Activated T-helper 17 cell treated with anti-CD3 and anti-CD28 coated beads, Interleukin-2, amount 50 U/mL, for 72 hours (primary cell): ENCODE measurements around the gene AFAP1. TPM values are rescaled to one million over a fixed set of nuclear protein-coding genes. Genes with fewer than 3 reads are reported as not detected.

Experiments used
- ATAC-seq: fragments of 150-1000 bp; cut with Tn5 transposase; replicated peaks from 2 replicates; pipeline ENCODE4 v1.10.0; 2021; ENCODE audit warnings: mild to moderate bottlenecking, moderate library complexity
- H3K27ac Mint-ChIP-seq: one replicate; pipeline ENCODE4 v1.8.0; 2022; ENCODE audit warnings: mixed read lengths
- H3K27me3 Mint-ChIP-seq: one replicate; pipeline ENCODE4 v1.8.0; 2022; ENCODE audit warnings: mixed read lengths
- H3K36me3 Mint-ChIP-seq: one replicate; pipeline ENCODE4 v1.8.0; 2022; ENCODE audit warnings: low read depth, mild to moderate bottlenecking, mixed read lengths
- H3K4me1 Mint-ChIP-seq: one replicate; pipeline ENCODE4 v1.8.0; 2022; ENCODE audit warnings: mixed read lengths
- H3K4me3 Mint-ChIP-seq: one replicate; pipeline ENCODE4 v1.8.0; 2022; ENCODE audit warnings: mild to moderate bottlenecking, mixed read lengths
- H3K9me3 Mint-ChIP-seq: one replicate; pipeline ENCODE4 v1.8.0; 2022; ENCODE audit warnings: mixed read lengths
- total RNA-seq, 2 donors: library from RNA; stranded (reverse); gene quantifications; one replicate each; pipeline ENCODE4 v1.2.3, GENCODE V29; 2022

Gene AFAP1, protein sequence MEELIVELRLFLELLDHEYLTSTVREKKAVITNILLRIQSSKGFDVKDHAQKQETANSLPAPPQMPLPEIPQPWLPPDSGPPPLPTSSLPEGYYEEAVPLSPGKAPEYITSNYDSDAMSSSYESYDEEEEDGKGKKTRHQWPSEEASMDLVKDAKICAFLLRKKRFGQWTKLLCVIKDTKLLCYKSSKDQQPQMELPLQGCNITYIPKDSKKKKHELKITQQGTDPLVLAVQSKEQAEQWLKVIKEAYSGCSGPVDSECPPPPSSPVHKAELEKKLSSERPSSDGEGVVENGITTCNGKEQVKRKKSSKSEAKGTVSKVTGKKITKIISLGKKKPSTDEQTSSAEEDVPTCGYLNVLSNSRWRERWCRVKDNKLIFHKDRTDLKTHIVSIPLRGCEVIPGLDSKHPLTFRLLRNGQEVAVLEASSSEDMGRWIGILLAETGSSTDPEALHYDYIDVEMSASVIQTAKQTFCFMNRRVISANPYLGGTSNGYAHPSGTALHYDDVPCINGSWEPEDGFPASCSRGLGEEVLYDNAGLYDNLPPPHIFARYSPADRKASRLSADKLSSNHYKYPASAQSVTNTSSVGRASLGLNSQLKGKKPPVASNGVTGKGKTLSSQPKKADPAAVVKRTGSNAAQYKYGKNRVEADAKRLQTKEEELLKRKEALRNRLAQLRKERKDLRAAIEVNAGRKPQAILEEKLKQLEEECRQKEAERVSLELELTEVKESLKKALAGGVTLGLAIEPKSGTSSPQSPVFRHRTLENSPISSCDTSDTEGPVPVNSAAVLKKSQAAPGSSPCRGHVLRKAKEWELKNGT
- 10 to 100 TPM; 20.1 to 29.8 TPM for total RNA-seq

DNA sequence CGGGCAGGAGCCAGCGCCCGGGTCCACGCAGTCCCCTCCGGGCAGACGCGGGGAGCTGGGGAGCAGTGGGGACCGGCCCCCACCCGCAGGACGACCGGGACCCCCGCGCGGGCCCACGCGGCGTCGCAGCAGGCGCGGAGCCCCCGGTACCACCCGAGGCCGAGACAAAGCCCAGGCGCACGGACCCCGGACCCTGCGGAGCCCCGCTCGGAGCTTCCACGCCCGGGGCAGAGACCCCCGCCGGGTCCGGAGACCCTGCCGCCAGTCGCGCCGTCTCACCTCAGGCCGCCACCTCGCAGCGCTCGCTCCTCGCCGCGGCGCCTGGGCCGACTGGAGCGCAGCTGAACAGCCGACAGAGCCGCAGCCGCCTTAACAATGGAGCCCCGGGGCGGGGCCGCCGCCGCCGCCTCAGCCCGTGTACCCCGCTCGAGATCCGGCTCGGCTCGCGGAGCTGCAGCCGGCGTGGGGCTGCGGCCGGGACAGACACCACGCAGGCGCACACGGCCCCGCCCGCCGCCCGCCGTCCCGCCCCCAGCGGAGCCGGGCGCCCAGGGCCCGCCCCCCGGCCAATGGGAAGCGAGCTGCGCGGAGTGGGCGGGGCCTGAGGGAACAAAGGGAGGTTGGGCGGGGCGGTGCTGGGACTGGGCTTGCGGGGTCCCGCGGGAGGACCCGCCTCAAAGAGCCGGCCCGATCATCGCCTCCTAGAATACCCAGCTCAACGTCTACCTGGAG is at the start of gene AFAP1:
Gene AFAP1 (minus strand): TSS at position 485 of the 732 bp plus-strand sequence. CDS start 67,783 bp downstream, outside the sequence.
- no peak within 1 kb of the TSS for H3K27ac Mint-ChIP-seq
- H3K4me1 Mint-ChIP-seq = peaks cover 15% of the 10 kb centered on the region
- peak; percentile 98 for ATAC-seq
- no peaks in the 10 kb centered on the region for H3K9me3 Mint-ChIP-seq
- peak within 1 kb of the TSS; percentile 85 for H3K4me3 Mint-ChIP-seq
- no peaks in the 10 kb centered on the region for H3K27me3 Mint-ChIP-seq
- peaks cover 13% of the 10 kb centered on the region for H3K36me3 Mint-ChIP-seq

GRCh38 chr4:7988437-7988836 is 48.8 kb upstream of the AFAP1 start:
- Mint-ChIP-seq H3K9me3 (no peaks in the 10 kb centered on the region), H3K27ac (no peak overlapping the region), H3K36me3 (no peaks in the 10 kb centered on the region), H3K4me3 (no peak overlapping the region), H3K4me1 (no peaks in the 10 kb centered on the region), H3K27me3 (no peaks in the 10 kb centered on the region)
- no peak for ATAC-seq

- peak; percentile 88 for ATAC-seq
- no peaks in the 10 kb centered on the region for H3K9me3 Mint-ChIP-seq
- no peaks in the 10 kb centered on the region for H3K4me1 Mint-ChIP-seq
- H3K4me3 Mint-ChIP-seq = no peak overlapping the region
- no peaks in the 10 kb centered on the region for H3K27me3 Mint-ChIP-seq
- no peaks in the 10 kb centered on the region for H3K36me3 Mint-ChIP-seq
- H3K27ac Mint-ChIP-seq = no peak overlapping the region
Measured at GRCh38 chr4:7987148-7987989, 47.7 kb upstream of the AFAP1 start.

GRCh38 chr4:7985891-7986441 is 46.3 kb upstream of the AFAP1 start:
- Mint-ChIP-seq H3K27ac (no peak overlapping the region), H3K9me3 (no peaks in the 10 kb centered on the region), H3K4me1 (no peaks in the 10 kb centered on the region), H3K4me3 (no peak overlapping the region), H3K27me3 (no peaks in the 10 kb centered on the region), H3K36me3 (no peaks in the 10 kb centered on the region)
- no peak for ATAC-seq

DNA sequence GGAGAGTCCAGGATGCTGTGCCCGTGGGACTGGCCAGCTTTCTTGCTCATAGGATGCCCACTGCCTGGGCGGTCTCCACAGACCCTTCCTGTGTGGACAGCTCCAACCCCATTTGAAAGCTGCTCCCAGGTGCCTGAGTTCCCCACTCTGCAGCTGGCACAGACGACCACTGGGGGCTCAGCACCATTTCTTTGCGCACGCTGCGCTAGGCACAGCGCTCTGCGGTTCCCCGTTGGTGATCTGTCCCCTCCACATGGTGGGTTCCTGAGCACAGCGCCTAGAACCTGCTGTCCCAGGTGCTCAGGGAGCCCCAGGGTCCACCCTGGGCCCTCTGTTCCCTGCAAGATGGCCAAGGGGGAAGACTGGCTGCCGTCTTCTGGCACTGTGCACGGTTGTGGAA is 45.4 kb upstream of the AFAP1 start:
- no peaks in the 10 kb centered on the region for H3K36me3 Mint-ChIP-seq
- no peak overlapping the region for H3K27ac Mint-ChIP-seq

GRCh38 chr4:7984286-7984925 is 44.7 kb upstream of the AFAP1 start:
- Mint-ChIP-seq H3K9me3 (no peaks in the 10 kb centered on the region), H3K36me3 (no peaks in the 10 kb centered on the region), H3K4me1 (no peaks in the 10 kb centered on the region), H3K27me3 (no peaks in the 10 kb centered on the region), H3K4me3 (no peak overlapping the region), H3K27ac (no peak overlapping the region)
- ATAC-seq = no peak

More for the DNA sequence above, 45.4 kb upstream of the AFAP1 start:
- Mint-ChIP-seq H3K27me3 (no peaks in the 10 kb centered on the region), H3K4me3 (no peak overlapping the region), H3K9me3 (no peaks in the 10 kb centered on the region), H3K4me1 (no peaks in the 10 kb centered on the region)
- no peak for ATAC-seq

GRCh38 chr4:7983296-7983695 is 43.6 kb upstream of the AFAP1 start:
- ATAC-seq = no peak
- H3K4me1 Mint-ChIP-seq = no peaks in the 10 kb centered on the region
- H3K36me3 Mint-ChIP-seq = no peaks in the 10 kb centered on the region
- H3K9me3 Mint-ChIP-seq = no peaks in the 10 kb centered on the region
- H3K27ac Mint-ChIP-seq = no peak overlapping the region
- H3K27me3 Mint-ChIP-seq = no peaks in the 10 kb centered on the region
- no peak overlapping the region for H3K4me3 Mint-ChIP-seq

DNA sequence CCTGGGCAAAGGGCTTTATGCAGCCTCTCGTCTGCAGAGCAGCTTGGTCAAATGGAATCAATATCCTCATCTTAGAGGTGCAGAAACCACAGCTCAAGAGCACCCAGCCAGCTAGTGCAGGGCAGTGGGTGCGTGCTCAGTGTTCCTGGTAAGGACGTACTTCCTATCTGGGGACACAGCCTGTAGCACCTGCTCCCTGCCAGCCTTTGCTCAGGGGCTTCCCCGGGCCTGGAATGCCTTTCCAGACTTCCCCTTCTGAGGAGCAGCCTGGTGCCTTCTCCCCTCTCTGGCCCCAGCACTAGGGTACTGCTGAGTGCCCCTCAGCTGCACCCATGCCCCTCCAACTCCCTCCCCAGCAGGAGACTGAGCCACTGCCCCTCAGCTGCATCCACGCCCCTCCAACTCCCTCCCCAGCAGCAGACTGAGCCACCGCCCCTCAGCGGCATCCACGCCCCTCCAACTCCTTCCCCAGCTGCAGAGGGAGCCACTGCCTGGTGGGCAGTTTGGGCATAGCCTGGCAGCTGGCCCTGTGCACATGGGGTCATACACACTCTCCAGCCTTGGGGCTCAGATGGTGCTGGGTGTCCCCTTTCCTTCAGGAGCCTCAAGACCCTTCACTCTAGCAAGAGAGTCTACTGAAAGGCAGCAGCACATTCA is 42.2 kb upstream of the AFAP1 start:
- ATAC-seq = no peak
- no peaks in the 10 kb centered on the region for H3K4me1 Mint-ChIP-seq
- H3K4me3 Mint-ChIP-seq = no peak overlapping the region
- H3K36me3 Mint-ChIP-seq = no peaks in the 10 kb centered on the region
- H3K27ac Mint-ChIP-seq = no peak overlapping the region
- H3K9me3 Mint-ChIP-seq = no peaks in the 10 kb centered on the region
- H3K27me3 Mint-ChIP-seq = no peaks in the 10 kb centered on the region

- Mint-ChIP-seq H3K4me3 (no peak overlapping the region), H3K4me1 (peaks cover 9% of the 10 kb centered on the region), H3K9me3 (no peaks in the 10 kb centered on the region), H3K27me3 (no peaks in the 10 kb centered on the region), H3K36me3 (no peaks in the 10 kb centered on the region), H3K27ac (peak overlapping the region; percentile 9)
- no peak for ATAC-seq
Measured at GRCh38 chr4:7980036-7980435, 40.4 kb upstream of the AFAP1 start.

- Mint-ChIP-seq H3K4me3 (no peak overlapping the region), H3K27me3 (no peaks in the 10 kb centered on the region), H3K9me3 (no peaks in the 10 kb centered on the region), H3K4me1 (peaks cover 11% of the 10 kb centered on the region), H3K27ac (peak overlapping the region; percentile 9), H3K36me3 (no peaks in the 10 kb centered on the region)
- ATAC-seq = no peak
Measured at GRCh38 chr4:7979652-7979968, 39.9 kb upstream of the AFAP1 start.

DNA sequence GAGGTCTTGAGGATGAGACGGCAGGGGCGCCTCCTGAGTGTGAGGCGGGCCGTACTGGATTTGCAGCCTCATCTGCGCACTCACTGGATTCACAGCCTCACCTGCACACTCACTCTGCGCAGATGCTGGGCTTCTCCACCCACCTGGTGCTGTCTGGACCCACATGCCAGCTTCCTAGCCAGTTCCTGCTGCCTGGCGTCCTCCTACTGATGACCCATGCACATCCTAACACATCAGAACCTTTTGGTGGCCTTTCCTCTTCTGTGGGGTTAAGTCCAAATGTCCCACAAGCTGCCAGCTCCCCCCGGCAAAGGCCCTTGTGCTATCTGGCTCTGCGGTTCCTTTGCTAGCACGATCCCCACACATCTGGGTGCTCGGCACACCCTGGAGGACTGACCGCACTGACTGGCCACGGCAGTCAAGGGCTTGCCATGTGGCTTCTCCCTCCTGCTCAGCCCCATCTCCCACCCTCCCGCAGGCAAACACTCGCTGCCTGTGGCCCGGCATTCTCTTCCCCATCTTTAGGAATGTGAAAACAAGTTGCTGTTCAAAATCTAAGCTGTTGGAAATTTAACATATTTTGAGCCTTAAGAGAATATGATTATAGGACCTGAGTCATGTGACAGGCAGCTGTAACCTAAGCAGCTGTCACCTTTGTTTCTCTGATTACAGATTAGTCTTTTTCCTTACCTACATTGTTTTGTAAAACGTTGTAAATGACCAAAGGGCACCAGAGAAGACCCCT is 39.4 kb upstream of the AFAP1 start:
- peaks cover 17% of the 10 kb centered on the region for H3K4me1 Mint-ChIP-seq
- H3K4me3 Mint-ChIP-seq = no peak overlapping the region
- H3K27ac Mint-ChIP-seq = peak overlapping the region; percentile 9
- no peak for ATAC-seq
- no peaks in the 10 kb centered on the region for H3K36me3 Mint-ChIP-seq
- H3K9me3 Mint-ChIP-seq = no peaks in the 10 kb centered on the region
- no peaks in the 10 kb centered on the region for H3K27me3 Mint-ChIP-seq

DNA sequence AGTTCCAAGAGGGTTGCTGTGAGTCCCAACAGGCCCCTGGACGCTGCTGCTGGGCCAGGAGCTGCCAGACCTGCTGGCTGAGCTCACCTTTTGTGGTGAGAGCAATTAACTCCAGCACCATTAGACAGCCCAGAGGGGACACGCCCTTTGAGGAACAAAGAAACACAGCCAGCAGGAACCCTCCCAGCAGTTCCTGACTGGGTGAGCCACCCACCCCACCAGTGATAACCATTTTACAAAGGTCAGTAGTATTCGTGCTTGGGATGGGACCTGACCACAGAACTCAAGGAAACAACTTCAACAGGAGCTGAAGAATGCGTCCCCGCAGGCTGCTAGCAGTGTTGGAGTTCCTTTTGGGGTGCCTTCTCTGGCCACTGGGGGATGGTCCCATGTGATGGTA is 38.8 kb upstream of the AFAP1 start:
- no peak overlapping the region for H3K27ac Mint-ChIP-seq
- no peaks in the 10 kb centered on the region for H3K9me3 Mint-ChIP-seq
- no peak for ATAC-seq
- peaks cover 6% of the 10 kb centered on the region for H3K36me3 Mint-ChIP-seq
- H3K4me1 Mint-ChIP-seq = peaks cover 18% of the 10 kb centered on the region
- no peaks in the 10 kb centered on the region for H3K27me3 Mint-ChIP-seq
- no peak overlapping the region for H3K4me3 Mint-ChIP-seq
